Measurements from ENCODE around the gene RHD.

- no peak for TF ChIP-seq CTCF (conservative IDR thresholded peaks at IDR 0.05 in 1 of 2, IDR thresholded peaks at IDR 0.05 in 1 of 2; ENCODE audit: extremely low read depth in 1 of 2, insufficient read depth in 1 of 2, low read depth in 1 of 2, low read length in 2 of 2)
- TF ChIP-seq EZH2 (IDR thresholded peaks at IDR 0.05; ENCODE audit: borderline replicate concordance, low read length) = no peak
Measured at GRCh38 chr1:25360596-25361581, 88.6 kb downstream of the RHD start.

Data from mammary epithelial cell (primary cell).